Testis (tissue), 2 donors: ENCODE measurements around the gene BAK1.
"Not testable (repeated sequence)": the region's sequence is repeated elsewhere in the genome, so short reads cannot be mapped to it uniquely, and the experiment has no call there.

ENCODE experiments used
- POLR2A ChIP-seq: fragments of 450-650 bp; IDR thresholded peaks from one replicate; pipeline ENCODE4 v1.6.1; 2017; ENCODE audit warnings: antibody characterized with exemption, mild to moderate bottlenecking, moderate library complexity
- TF ChIP-seq, protein P1 (sequence below), 3 experiments: fragments of 450-650 bp in 2 of 3; fragments of 200-600 bp in 1 of 3; sonication (generic) in 1 of 3; IDR thresholded peaks; one replicate each; pipeline ENCODE4 v1.5.1; 2016 to 2019; ENCODE audit warnings: antibody characterized with exemption in 3 of 3, mild to moderate bottlenecking in 2 of 3, moderate library complexity in 1 of 3

DNA sequence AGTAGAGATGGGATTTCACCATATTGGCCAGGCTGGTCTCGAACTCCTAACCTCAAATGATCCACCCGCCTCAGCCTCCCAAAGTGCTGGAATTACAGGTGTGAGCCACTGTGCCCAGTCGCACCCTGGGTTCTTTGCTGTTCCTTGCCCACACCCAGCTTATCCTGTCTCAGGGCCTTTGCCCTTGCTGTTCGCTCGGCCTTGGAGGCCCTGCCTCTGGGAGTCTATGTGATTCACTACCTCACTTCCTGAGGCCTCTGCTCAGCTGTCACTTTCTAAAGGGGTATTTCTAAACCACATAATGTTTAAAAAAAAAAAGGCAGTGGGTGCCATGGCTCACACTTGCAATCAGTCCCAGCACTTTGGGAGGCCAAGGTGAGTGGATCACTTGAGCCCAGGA lies 16.8 kb upstream of the BAK1 start:
- TF ChIP-seq POLR2A = not testable (repeated sequence)
- TF ChIP-seq, protein P1, sequence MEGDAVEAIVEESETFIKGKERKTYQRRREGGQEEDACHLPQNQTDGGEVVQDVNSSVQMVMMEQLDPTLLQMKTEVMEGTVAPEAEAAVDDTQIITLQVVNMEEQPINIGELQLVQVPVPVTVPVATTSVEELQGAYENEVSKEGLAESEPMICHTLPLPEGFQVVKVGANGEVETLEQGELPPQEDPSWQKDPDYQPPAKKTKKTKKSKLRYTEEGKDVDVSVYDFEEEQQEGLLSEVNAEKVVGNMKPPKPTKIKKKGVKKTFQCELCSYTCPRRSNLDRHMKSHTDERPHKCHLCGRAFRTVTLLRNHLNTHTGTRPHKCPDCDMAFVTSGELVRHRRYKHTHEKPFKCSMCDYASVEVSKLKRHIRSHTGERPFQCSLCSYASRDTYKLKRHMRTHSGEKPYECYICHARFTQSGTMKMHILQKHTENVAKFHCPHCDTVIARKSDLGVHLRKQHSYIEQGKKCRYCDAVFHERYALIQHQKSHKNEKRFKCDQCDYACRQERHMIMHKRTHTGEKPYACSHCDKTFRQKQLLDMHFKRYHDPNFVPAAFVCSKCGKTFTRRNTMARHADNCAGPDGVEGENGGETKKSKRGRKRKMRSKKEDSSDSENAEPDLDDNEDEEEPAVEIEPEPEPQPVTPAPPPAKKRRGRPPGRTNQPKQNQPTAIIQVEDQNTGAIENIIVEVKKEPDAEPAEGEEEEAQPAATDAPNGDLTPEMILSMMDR (IDR thresholded peaks at IDR 0.05) = not testable (repeated sequence)
